Left lung (tissue), 10 donors: ENCODE results near the gene SNX30. TPM values are rescaled to one million over a fixed set of nuclear protein-coding genes. Genes with fewer than 3 reads are reported as not detected.
A peak's percentile ranks its signal among the peaks of the same experiment; 100 is the strongest.

Experiments
- ATAC-seq: fragments of 200-7000 bp; cut with Tn5 transposase; one replicate; pipeline ENCODE4 v1.9.1; 2020; ENCODE audit warnings: moderate library complexity
- DNase-seq, 4 donors: peaks; one replicate each; pipeline ENCODE4 v3.0.0-alpha.2; 2013 to 2020
- H3K27ac ChIP-seq, 2 donors: fragments of 200-600 bp; sonication (generic) in 1 of 2; one replicate each; pipeline versions ENCODE4 v1.5.0 to v1.8.0; 2020 to 2021
- H3K27me3 ChIP-seq, 2 donors: fragments of 200-600 bp; sonication (generic) in 1 of 2; one replicate each; pipeline versions ENCODE4 v1.5.0 to v1.8.0; 2020 to 2021
- H3K36me3 ChIP-seq, 2 donors: fragments of 200-600 bp; sonication (generic) in 1 of 2; one replicate each; pipeline versions ENCODE4 v1.5.0 to v1.8.0; 2020 to 2021
- H3K4me1 ChIP-seq, 2 donors: fragments of 200-600 bp; one replicate each; pipeline ENCODE4 v1.8.0; 2021
- H3K4me3 ChIP-seq, 2 donors: fragments of 200-600 bp; sonication (generic) in 1 of 2; one replicate each; pipeline versions ENCODE4 v1.5.0 to v1.8.0; 2020 to 2021; ENCODE audit warnings: mild to moderate bottlenecking in 1 of 2
- H3K9me3 ChIP-seq, 2 donors: fragments of 200-600 bp; sonication (generic) in 1 of 2; one replicate each; pipeline versions ENCODE4 v1.5.0 to v1.8.0; 2020 to 2021
- intact Hi-C, 2 donors: fragments of 100-400 bp; cut with DNase I; formaldehyde crosslinking; loops; one replicate each; pipeline versions ENCODE4 v1.11.2 to v1.14.2; 2022
- polyA plus RNA-seq, 6 donors: library from polyadenylated mRNA; unstranded; fragments of 120-200 nt; gene quantifications; one replicate each; pipeline ENCODE4 v1.2.1, GENCODE V29; 2013; ENCODE audit not compliant: insufficient read length in 6 of 6
- total RNA-seq, 2 donors: library from RNA; stranded (reverse); fragmentation: NEBNext Ultra II Directional; extraction: Animal tissue kit (Norgen Biotek cat#: 25700); gene quantifications; one replicate each; pipeline ENCODE4 v1.2.1, GENCODE V29; 2021
- TF ChIP-seq, protein P1 (sequence below), 2 donors: fragments of 200-600 bp; sonication (generic) in 1 of 2; IDR thresholded peaks; one replicate each; pipeline versions ENCODE4 v1.5.0 to v1.8.0; 2021; ENCODE audit warnings: antibody characterized with exemption in 2 of 2
- donor health status: DM: no; HTN: yes; CAD: no.
- donor health status: DM: no; HTN: no; CAD: no.

The SNX30 gene
- total and polyA plus RNA-seq, 8 donors = 22.4 to 69.4 (median 34.6) TPM

DNA sequence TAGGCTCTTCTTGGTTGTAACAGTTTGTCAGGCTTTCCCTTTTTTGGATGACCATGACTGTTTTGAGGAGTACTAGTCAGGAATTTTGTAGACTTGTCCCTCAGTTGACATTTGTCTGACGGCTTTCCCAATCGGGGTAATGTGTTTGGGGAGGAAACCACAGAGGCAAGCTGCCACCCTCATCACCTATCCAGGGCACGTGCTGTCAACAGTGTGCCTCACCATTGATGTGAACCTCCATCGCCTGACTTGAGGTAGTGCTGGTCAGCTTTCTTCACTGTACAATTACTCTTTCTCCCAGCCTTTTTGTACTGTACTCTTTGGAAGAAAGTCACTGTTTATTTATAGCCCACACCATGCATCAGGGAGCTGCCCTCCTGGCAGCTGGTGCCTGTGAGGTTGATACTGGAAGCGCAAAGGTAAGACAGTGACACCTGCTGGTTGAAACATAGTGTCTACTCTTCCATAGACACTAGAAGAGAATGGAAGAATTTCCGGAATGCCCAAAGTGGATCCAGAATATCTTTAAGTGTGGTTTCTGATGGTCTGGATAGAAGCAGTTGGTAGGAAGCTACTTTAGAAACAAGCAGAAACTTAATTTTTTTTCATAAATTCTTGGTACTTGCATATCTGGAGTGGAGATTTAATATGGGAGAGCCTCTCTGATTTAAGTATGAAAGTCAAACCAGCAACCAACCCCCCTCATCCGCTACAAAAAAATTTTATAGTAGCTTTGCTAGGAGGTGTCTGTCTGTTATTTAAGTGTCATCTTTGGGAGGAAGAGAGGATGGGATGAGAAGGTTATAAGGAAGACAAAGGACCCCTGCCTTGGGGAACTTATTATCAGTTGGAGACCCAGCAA lies 69.3 kb downstream of the SNX30 start:
- Histone ChIP-seq H3K9me3 (no peaks in the 10 kb centered on the region), H3K27me3 (no peaks in the 10 kb centered on the region), H3K4me1 (peaks cover 18 to 34% of the 10 kb centered on the region in 2 donors), H3K27ac (no peak overlapping the region), H3K4me3 (no peak overlapping the region), H3K36me3 (peaks cover 0 to 19% of the 10 kb centered on the region in 2 donors)
- ATAC-seq (peak; percentile 86), DNase-seq (peak in 2 of 4 donors; percentile 47 to 65)
- intact Hi-C loops = loop anchor here in 1 of 2 donors (10.0 kb wide), 1 partner anchor 75 kb away; no protein-coding TSS in a partner anchor
- TF ChIP-seq, protein P1, sequence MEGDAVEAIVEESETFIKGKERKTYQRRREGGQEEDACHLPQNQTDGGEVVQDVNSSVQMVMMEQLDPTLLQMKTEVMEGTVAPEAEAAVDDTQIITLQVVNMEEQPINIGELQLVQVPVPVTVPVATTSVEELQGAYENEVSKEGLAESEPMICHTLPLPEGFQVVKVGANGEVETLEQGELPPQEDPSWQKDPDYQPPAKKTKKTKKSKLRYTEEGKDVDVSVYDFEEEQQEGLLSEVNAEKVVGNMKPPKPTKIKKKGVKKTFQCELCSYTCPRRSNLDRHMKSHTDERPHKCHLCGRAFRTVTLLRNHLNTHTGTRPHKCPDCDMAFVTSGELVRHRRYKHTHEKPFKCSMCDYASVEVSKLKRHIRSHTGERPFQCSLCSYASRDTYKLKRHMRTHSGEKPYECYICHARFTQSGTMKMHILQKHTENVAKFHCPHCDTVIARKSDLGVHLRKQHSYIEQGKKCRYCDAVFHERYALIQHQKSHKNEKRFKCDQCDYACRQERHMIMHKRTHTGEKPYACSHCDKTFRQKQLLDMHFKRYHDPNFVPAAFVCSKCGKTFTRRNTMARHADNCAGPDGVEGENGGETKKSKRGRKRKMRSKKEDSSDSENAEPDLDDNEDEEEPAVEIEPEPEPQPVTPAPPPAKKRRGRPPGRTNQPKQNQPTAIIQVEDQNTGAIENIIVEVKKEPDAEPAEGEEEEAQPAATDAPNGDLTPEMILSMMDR (IDR thresholded peaks at IDR 0.05) = peak; percentile 48 to 59

DNA sequence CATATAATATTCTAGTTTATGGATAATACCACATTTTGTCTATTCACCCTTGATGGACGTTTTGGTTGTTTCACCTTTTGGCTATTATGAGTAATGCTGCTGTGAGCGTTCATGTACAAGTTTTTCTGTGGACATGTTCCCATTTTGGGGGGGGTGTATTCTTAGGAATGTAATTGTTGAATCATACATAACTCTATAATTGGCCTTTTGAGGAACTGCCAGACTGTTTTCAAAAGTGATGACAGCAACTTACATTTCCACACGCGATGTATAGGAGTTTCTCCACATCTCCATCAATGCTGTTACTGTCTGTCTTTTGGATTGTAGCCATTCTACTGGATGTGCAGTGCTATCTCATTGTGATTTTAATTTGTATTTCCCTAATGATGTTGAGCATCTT lies 70.3 kb downstream of the SNX30 start:
- Histone ChIP-seq H3K9me3 (no peaks in the 10 kb centered on the region), H3K27ac (no peak overlapping the region), H3K4me3 (no peak overlapping the region), H3K4me1 (peaks cover 18 to 31% of the 10 kb centered on the region in 2 donors), H3K27me3 (no peaks in the 10 kb centered on the region), H3K36me3 (peaks cover 0 to 19% of the 10 kb centered on the region in 2 donors)
- intact Hi-C loops = no loop called here
- TF ChIP-seq, protein P1 (IDR thresholded peaks at IDR 0.05) = no peak
- DNase-seq (no peak), ATAC-seq (no peak)

DNA sequence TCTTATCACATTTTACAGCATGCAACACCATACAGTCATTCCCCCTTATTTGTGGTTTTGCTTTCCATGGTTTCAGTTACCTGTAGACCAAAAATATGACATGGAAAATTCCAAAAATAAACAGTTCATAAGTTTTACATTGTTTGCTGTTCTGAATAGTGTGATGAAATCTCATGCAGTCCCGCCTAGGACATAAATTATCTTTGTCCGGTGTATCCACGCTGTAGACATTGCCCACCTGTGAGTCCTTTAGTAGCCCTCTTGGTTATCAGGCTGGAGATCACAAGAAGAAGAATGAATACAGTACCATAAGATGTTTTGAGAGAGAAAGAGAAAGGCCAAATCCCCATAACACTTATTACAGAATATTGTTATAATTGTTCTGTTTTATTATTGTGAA lies 72.1 kb downstream of the SNX30 start:
- H3K27ac ChIP-seq = no peak overlapping the region
- intact Hi-C loops = no loop called here
- H3K9me3 ChIP-seq = no peaks in the 10 kb centered on the region
- no peaks in the 10 kb centered on the region for H3K27me3 ChIP-seq
- DNase-seq (no peak), ATAC-seq (peak; percentile 8)
- no peak overlapping the region for H3K4me3 ChIP-seq
- peaks cover 0 to 19% of the 10 kb centered on the region in 2 donors for H3K36me3 ChIP-seq
- peaks cover 9 to 20% of the 10 kb centered on the region in 2 donors for H3K4me1 ChIP-seq
- TF ChIP-seq, protein P1 (IDR thresholded peaks at IDR 0.05) = no peak

DNA sequence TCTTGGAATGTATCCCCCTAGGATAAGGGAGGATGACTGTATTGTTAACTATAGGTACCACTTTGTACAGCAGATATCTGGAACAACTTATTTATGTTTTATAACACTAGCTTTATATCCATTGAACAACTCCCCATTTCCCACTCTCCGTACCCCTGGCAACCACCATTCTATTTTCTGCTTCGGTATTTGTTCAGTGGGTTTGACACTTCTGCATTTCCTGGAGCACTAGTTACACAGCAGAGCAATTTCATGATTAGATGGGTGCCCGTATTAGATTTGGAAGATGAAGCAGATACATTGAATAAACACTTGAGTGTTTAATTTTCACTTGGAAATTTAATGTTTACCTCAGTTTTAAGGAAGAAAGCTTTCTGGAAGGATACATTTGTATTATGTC lies 72.7 kb downstream of the SNX30 start:
- Histone ChIP-seq H3K27ac (no peak overlapping the region), H3K27me3 (no peaks in the 10 kb centered on the region), H3K4me1 (peaks cover 4 to 15% of the 10 kb centered on the region in 2 donors), H3K36me3 (peaks cover 0 to 14% of the 10 kb centered on the region in 2 donors), H3K9me3 (no peaks in the 10 kb centered on the region), H3K4me3 (no peak overlapping the region)
- DNase-seq (no peak), ATAC-seq (peak; percentile 26)
- intact Hi-C loops = no loop called here
- TF ChIP-seq, protein P1 (IDR thresholded peaks at IDR 0.05) = no peak

DNA sequence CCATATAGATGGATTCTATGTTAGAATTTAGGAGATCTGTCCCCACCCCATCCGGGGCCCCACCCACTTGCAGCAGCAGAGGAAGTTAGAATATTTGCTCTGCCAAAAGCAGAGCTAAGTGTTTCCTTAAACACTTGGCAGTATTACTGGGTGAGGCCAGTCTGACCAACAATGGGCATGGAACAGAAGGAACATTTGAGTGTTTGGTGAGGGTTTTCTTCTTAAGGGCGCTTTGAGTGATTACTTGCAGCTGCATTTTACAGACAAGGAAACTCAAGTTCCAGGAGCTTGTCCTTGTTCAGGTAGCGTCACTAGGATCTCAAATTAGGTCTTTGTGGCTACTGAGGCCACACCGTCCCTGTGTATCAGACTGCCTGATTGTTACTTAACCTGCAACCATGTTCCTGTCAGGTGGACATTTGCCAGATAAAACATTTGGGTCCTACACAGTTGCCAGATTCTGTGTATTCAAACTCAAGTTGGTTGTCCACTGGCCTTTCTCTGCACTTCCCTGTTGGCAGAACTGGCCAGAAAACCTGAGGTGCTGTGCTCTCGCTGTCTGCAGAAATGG lies 80.8 kb downstream of the SNX30 start:
- Histone ChIP-seq H3K27ac (peak overlapping the region; percentile 75 to 81), H3K4me1 (peaks cover 10 to 13% of the 10 kb centered on the region in 2 donors), H3K9me3 (no peaks in the 10 kb centered on the region), H3K27me3 (no peaks in the 10 kb centered on the region), H3K4me3 (no peak overlapping the region), H3K36me3 (peaks cover 0 to 7% of the 10 kb centered on the region in 2 donors)
- peak in 3 of 4 donors; percentile 70 to 84 (median 80) for DNase-seq
- TF ChIP-seq, protein P1 (IDR thresholded peaks at IDR 0.05) = no peak
- intact Hi-C loops = no loop called here
- peak; percentile 91 for ATAC-seq
